NCI-H1417 treated with DMSO at 0.1 percent for 48 hours (cell line): ENCODE data around the gene KATNB1.
"Not testable (repeated sequence)": the region's sequence is repeated elsewhere in the genome, so short reads cannot be mapped to it uniquely, and the experiment has no call there.

ENCODE experiments used
- DNase-seq: peaks from one replicate; lab custom pipeline; 2025; lab: John Stamatoyannopoulos, UW

Gene KATNB1

GRCh38 chr16:57700781-57701551 lies 34.6 kb upstream of the KATNB1 start:
- DNase-seq, result no peak

- DNase-seq, result no peak
These were observed 33.7 kb upstream of the KATNB1 start for GRCh38 chr16:57701759-57702371.

GRCh38 chr16:57703416-57704010 lies 32.1 kb upstream of the KATNB1 start:
- DNase-seq, result no peak

GRCh38 chr16:57704011-57704904 lies 31.3 kb upstream of the KATNB1 start:
- no peak for DNase-seq

- DNase-seq, result no peak
These were observed 30.4 kb upstream of the KATNB1 start for GRCh38 chr16:57704905-57705852.

- DNase-seq, result no peak
These were observed 28.9 kb upstream of the KATNB1 start for GRCh38 chr16:57706717-57707116.

GRCh38 chr16:57707331-57707730 lies 28.2 kb upstream of the KATNB1 start:
- DNase-seq, result no peak

- no peak for DNase-seq
These were observed 27.4 kb upstream of the KATNB1 start for GRCh38 chr16:57708168-57708567.

- no peak for DNase-seq
These were observed 25.9 kb upstream of the KATNB1 start for GRCh38 chr16:57709663-57710062.

GRCh38 chr16:57711346-57711745 lies 24.2 kb upstream of the KATNB1 start:
- DNase-seq, result no peak

GRCh38 chr16:57711993-57712392 lies 23.6 kb upstream of the KATNB1 start:
- no peak for DNase-seq

- DNase-seq, result not testable (repeated sequence)
These were observed 23.0 kb upstream of the KATNB1 start for GRCh38 chr16:57712569-57712968.

GRCh38 chr16:57713596-57713995 lies 22.0 kb upstream of the KATNB1 start:
- no peak for DNase-seq

- DNase-seq, result no peak
These were observed 21.5 kb upstream of the KATNB1 start for GRCh38 chr16:57714047-57714446.

GRCh38 chr16:57720142-57720575 lies 15.4 kb upstream of the KATNB1 start:
- no peak for DNase-seq

- no peak for DNase-seq
These were observed 14.0 kb upstream of the KATNB1 start for GRCh38 chr16:57721356-57722209.

GRCh38 chr16:57722210-57722499 lies 13.4 kb upstream of the KATNB1 start:
- DNase-seq, result no peak

GRCh38 chr16:57722651-57723050 lies 12.9 kb upstream of the KATNB1 start:
- DNase-seq, result no peak

- DNase-seq, result no peak
These were observed 12.4 kb upstream of the KATNB1 start for GRCh38 chr16:57723170-57723569.

GRCh38 chr16:57724531-57724930 lies 11.0 kb upstream of the KATNB1 start:
- DNase-seq, result no peak
